Central memory CD8-positive, alpha-beta T cell (primary cell): Measurements from ENCODE around the gene SPRYD4.

Experiments
- ATAC-seq: fragments of 150-1000 bp; cut with Tn5 transposase; replicated peaks from 2 replicates; pipeline ENCODE4 v1.10.0; 2022; ENCODE audit warnings: mild to moderate bottlenecking, moderate FRiP score, moderate number of reproducible peaks; ENCODE audit not compliant: poor library complexity, severe bottlenecking; ENCODE audit errors: extremely low read depth
- DNase-seq, 2 donors: peaks; one replicate each; pipeline ENCODE4 v3.0.0; 2021; ENCODE audit warnings: low spot score in 2 of 2
- H3K27ac Mint-ChIP-seq: one replicate; pipeline ENCODE4 v1.8.0; 2022; ENCODE audit warnings: low read depth, mild to moderate bottlenecking, moderate library complexity, mixed read lengths
- H3K27me3 Mint-ChIP-seq: one replicate; pipeline ENCODE4 v1.8.0; 2022; ENCODE audit warnings: mixed read lengths
- H3K36me3 Mint-ChIP-seq: one replicate; pipeline ENCODE4 v1.8.0; 2022; ENCODE audit warnings: mild to moderate bottlenecking, moderate library complexity, mixed read lengths; ENCODE audit not compliant: insufficient read depth
- H3K4me1 Mint-ChIP-seq: one replicate; pipeline ENCODE4 v1.8.0; 2022; ENCODE audit warnings: mixed read lengths
- H3K4me3 Mint-ChIP-seq: one replicate; pipeline ENCODE4 v1.8.0; 2022; ENCODE audit warnings: mild to moderate bottlenecking, moderate library complexity, mixed read lengths
- H3K9me3 Mint-ChIP-seq: one replicate; pipeline ENCODE4 v1.8.0; 2022; ENCODE audit warnings: mixed read lengths

The SPRYD4 gene

GRCh38 chr12:56451147-56451546 lies 17.2 kb upstream of the SPRYD4 start:
- H3K27me3 Mint-ChIP-seq: no peaks in the 10 kb centered on the region

GRCh38 chr12:56454557-56454956 lies 13.8 kb upstream of the SPRYD4 start, which contains the start of gene MIP:
TSS of gene MIP (minus strand) at chr12:56454657. CDS start at chr12:56454613, 44 bp downstream.
- H3K4me3 Mint-ChIP-seq: no peak within 1 kb of the TSS
- H3K4me1 Mint-ChIP-seq: peaks cover 4% of the 10 kb centered on the region
- peaks cover 1% of the 10 kb centered on the region for H3K36me3 Mint-ChIP-seq
- H3K9me3 Mint-ChIP-seq: no peaks in the 10 kb centered on the region
- no peak within 1 kb of the TSS for H3K27ac Mint-ChIP-seq
- ATAC-seq (no peak), DNase-seq (no peak)
- no peaks in the 10 kb centered on the region for H3K27me3 Mint-ChIP-seq

More at GRCh38 chr12:56451147-56451546, 17.2 kb upstream of the SPRYD4 start:
- peaks cover 9% of the 10 kb centered on the region for H3K4me1 Mint-ChIP-seq
- no peak overlapping the region for H3K4me3 Mint-ChIP-seq
- no peak for DNase-seq
- no peak overlapping the region for H3K27ac Mint-ChIP-seq
- no peak for ATAC-seq
- H3K9me3 Mint-ChIP-seq: no peaks in the 10 kb centered on the region
- H3K36me3 Mint-ChIP-seq: peaks cover 4% of the 10 kb centered on the region

DNA sequence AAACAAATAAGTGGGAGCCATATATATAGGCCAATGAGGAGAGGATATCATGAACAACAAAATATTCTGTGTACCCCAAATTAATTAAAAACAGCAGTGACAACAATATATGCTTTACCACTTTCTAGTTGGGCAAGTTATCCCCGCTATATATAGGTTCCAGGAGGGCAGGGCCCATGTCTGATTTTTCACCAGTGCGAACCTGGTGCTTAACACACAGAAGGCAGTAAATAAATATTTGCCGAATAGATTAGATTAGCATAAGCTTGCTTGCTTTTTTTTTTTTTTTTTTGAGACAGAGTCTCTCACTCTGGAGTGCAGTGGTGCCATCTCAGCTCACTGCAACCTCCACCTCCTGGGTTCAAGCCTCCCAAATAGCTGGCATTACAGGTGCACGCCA lies 10.6 kb upstream of the SPRYD4 start:
- H3K27me3 Mint-ChIP-seq: no peaks in the 10 kb centered on the region
- no peak for ATAC-seq

DNA sequence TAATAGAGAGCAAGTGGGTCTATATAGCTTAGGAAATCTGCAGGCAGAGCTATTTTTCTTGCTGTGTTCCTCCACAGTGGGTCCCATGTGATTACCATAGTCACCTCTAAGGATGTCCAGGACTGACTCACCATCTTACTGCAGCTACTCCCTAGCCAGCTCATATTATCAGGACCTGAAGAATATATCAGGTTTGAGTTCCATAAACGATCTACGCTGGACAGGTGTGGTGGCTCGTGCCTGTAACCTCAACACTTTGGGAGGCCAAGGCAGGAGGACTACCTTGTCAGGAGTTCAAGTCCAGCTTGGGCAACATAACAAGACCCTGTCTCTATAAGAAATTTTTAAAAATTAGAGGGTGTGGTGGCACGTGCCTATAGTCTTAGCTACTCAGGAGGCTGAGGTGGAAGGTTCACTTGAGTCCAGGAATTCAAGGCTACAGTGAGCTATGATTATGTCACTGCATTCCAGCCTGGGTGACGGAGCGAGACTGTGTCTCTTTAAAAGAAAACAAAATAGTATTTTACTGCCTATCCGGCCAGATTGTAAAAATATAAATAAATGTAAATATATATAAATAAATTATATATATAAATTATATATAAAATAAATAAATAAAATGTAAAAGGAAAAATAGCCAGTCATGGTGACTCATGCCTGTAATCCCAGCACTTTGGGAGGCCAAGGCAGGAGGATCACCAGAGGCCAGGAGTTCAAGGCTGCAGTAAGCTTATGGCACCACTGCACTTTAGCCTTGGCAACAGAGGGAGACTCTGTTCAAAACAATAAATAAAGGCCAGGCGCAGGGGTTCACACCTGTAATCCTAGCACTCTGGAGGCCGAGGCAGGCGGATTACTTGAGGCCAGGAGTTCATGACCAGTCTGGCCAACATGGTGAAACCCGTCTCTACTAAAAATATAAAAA lies 6.9 kb upstream of the SPRYD4 start:
- no peaks in the 10 kb centered on the region for H3K9me3 Mint-ChIP-seq
- DNase-seq (no peak), ATAC-seq (no peak)
- H3K4me3 Mint-ChIP-seq: no peak overlapping the region
- peaks cover 6% of the 10 kb centered on the region for H3K4me1 Mint-ChIP-seq
- peaks cover 2% of the 10 kb centered on the region for H3K36me3 Mint-ChIP-seq
- no peak overlapping the region for H3K27ac Mint-ChIP-seq
- H3K27me3 Mint-ChIP-seq: no peaks in the 10 kb centered on the region

More for the DNA sequence above, 10.6 kb upstream of the SPRYD4 start:
- Mint-ChIP-seq H3K27ac (no peak overlapping the region), H3K4me1 (no peaks in the 10 kb centered on the region), H3K9me3 (no peaks in the 10 kb centered on the region), H3K36me3 (no peaks in the 10 kb centered on the region), H3K4me3 (no peak overlapping the region)
- DNase-seq: no peak

DNA sequence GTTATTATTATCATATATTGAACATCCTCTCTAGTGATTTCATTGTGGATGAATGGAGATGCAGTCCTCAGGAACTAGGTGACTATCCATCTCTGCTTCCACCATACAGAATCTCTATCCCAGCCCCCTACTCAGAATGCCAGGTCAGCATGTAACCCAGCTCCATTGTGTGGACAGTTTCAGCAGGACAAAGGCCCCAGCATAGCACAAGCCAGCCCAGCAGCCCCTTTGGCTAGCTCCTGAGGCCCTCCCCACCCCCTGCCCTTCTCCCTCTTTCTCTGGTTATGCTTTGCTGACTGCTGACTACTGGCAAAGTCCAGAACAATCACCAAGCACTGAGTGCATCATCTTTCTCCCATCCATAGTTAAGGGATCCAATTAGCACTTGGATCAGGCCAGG lies 5.8 kb upstream of the SPRYD4 start:
- Mint-ChIP-seq H3K36me3 (peaks cover 2% of the 10 kb centered on the region), H3K4me1 (peaks cover 6% of the 10 kb centered on the region), H3K27me3 (no peaks in the 10 kb centered on the region), H3K9me3 (no peaks in the 10 kb centered on the region), H3K4me3 (no peak overlapping the region), H3K27ac (no peak overlapping the region)
- ATAC-seq (no peak), DNase-seq (no peak)

DNA sequence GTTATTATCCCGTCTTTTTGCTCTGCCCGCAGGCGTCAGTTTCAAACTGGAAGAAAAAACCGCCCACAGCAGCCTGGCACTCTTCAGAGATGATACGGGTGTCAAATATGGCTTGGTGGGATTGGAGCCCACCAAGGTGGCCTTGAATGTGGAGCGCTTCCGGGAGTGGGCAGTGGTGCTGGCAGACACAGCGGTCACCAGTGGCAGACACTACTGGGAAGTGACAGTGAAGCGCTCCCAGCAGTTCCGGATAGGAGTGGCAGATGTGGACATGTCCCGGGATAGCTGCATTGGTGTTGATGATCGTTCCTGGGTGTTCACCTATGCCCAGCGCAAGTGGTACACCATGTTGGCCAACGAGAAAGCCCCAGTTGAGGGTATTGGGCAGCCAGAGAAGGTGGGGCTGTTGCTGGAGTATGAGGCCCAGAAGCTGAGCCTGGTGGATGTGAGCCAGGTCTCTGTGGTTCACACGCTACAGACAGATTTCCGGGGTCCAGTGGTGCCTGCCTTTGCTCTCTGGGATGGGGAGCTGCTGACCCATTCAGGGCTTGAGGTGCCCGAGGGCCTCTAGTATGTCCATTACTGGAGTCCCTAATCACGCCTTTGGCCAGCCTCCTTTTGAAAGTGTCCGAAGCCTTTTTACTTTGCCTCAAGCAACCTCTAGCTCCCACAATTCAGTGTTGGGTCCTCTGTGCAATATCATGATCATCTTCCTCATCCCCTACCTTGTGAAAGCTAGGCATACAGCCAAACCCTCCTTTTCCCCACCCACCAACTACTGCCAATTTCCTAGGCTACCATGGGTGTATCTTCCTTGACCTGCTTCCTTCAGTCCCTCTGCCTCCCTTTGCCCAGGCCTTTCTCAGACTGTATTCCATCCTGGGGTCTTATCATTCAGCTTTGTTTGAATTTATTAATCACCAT lies 891 bp downstream of the SPRYD4 start:
- Mint-ChIP-seq H3K9me3 (no peaks in the 10 kb centered on the region), H3K27ac (peak overlapping the region; percentile 95), H3K36me3 (peaks cover 18% of the 10 kb centered on the region), H3K27me3 (no peaks in the 10 kb centered on the region), H3K4me1 (peaks cover 23% of the 10 kb centered on the region), H3K4me3 (peak overlapping the region; percentile 95)
- DNase-seq (no peak), ATAC-seq (no peak)

GRCh38 chr12:56474389-56474788 lies 6.0 kb downstream of the SPRYD4 start:
- Mint-ChIP-seq H3K36me3 (peaks cover 6% of the 10 kb centered on the region), H3K9me3 (no peaks in the 10 kb centered on the region), H3K4me3 (no peak overlapping the region), H3K4me1 (peaks cover 7% of the 10 kb centered on the region), H3K27ac (no peak overlapping the region), H3K27me3 (no peaks in the 10 kb centered on the region)
- no peak for DNase-seq
- no peak for ATAC-seq

- no peaks in the 10 kb centered on the region for H3K36me3 Mint-ChIP-seq
- peak overlapping the region; percentile 81 for H3K27ac Mint-ChIP-seq
- H3K27me3 Mint-ChIP-seq: no peaks in the 10 kb centered on the region
- no peak for DNase-seq
- H3K4me3 Mint-ChIP-seq: no peak overlapping the region
- no peaks in the 10 kb centered on the region for H3K9me3 Mint-ChIP-seq
- H3K4me1 Mint-ChIP-seq: peaks cover 6% of the 10 kb centered on the region
- no peak for ATAC-seq
Measured at GRCh38 chr12:56476143-56476542, 7.8 kb downstream of the SPRYD4 start.

- Mint-ChIP-seq H3K27ac (no peak overlapping the region), H3K4me3 (no peak overlapping the region)
- no peak for DNase-seq
Measured at GRCh38 chr12:56476972-56477432, 8.6 kb downstream of the SPRYD4 start.

GRCh38 chr12:56477521-56478225 lies 9.3 kb downstream of the SPRYD4 start:
- Mint-ChIP-seq H3K27ac (peak overlapping the region; percentile 38), H3K4me1 (peaks cover 6% of the 10 kb centered on the region), H3K27me3 (no peaks in the 10 kb centered on the region), H3K9me3 (no peaks in the 10 kb centered on the region), H3K36me3 (no peaks in the 10 kb centered on the region), H3K4me3 (no peak overlapping the region)
- DNase-seq (no peak), ATAC-seq (no peak)

More at GRCh38 chr12:56476972-56477432, 8.6 kb downstream of the SPRYD4 start:
- Mint-ChIP-seq H3K36me3 (no peaks in the 10 kb centered on the region), H3K9me3 (no peaks in the 10 kb centered on the region), H3K27me3 (no peaks in the 10 kb centered on the region), H3K4me1 (peaks cover 6% of the 10 kb centered on the region)
- ATAC-seq: no peak

DNA sequence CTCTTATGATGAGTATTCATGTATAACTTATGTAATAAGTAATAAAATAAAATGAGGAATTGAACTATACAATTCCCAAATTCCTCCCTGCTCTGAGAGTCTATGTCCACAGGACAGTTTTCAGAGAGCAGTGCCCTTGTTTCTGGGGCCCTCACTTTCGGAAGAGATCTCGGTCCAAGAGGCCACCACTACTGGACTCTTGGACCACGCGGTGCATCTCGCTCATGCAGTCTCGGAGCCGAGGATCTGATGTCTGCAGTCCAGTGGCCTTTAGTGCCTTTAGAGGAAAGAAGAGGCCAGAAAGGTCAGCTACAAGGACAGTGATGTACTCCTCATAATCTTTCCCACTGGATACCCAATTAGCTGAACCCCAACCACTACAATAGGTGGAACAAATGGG lies 11.2 kb downstream of the SPRYD4 start:
- H3K27ac Mint-ChIP-seq: no peak overlapping the region
- H3K4me1 Mint-ChIP-seq: peaks cover 6% of the 10 kb centered on the region
- H3K27me3 Mint-ChIP-seq: no peaks in the 10 kb centered on the region
- no peak overlapping the region for H3K4me3 Mint-ChIP-seq
- no peaks in the 10 kb centered on the region for H3K9me3 Mint-ChIP-seq
- no peaks in the 10 kb centered on the region for H3K36me3 Mint-ChIP-seq
- ATAC-seq (no peak), DNase-seq (no peak)

GRCh38 chr12:56484566-56484965 lies 16.2 kb downstream of the SPRYD4 start:
- Mint-ChIP-seq H3K36me3 (peaks cover 3% of the 10 kb centered on the region), H3K4me3 (no peak overlapping the region), H3K9me3 (no peaks in the 10 kb centered on the region), H3K27ac (no peak overlapping the region), H3K27me3 (no peaks in the 10 kb centered on the region), H3K4me1 (peaks cover 21% of the 10 kb centered on the region)
- no peak for DNase-seq
- ATAC-seq: no peak
